HG03159 (cell line): ENCODE data around the gene CASP14.
"Not testable (repeated sequence)": the region's sequence is repeated elsewhere in the genome, so short reads cannot be mapped to it uniquely, and the experiment has no call there.

Experiments used
- ATAC-seq: cut with Tn5 transposase; IDR thresholded peaks from one replicate; pipeline ENCODE4 v1.9.1; 2021; ENCODE audit warnings: mild to moderate bottlenecking, moderate library complexity; ENCODE audit not compliant: unreplicated experiment

Gene CASP14

GRCh38 chr19:15070386-15070785, 21.1 kb downstream of the CASP14 start:
- not testable (repeated sequence) for ATAC-seq

DNA sequence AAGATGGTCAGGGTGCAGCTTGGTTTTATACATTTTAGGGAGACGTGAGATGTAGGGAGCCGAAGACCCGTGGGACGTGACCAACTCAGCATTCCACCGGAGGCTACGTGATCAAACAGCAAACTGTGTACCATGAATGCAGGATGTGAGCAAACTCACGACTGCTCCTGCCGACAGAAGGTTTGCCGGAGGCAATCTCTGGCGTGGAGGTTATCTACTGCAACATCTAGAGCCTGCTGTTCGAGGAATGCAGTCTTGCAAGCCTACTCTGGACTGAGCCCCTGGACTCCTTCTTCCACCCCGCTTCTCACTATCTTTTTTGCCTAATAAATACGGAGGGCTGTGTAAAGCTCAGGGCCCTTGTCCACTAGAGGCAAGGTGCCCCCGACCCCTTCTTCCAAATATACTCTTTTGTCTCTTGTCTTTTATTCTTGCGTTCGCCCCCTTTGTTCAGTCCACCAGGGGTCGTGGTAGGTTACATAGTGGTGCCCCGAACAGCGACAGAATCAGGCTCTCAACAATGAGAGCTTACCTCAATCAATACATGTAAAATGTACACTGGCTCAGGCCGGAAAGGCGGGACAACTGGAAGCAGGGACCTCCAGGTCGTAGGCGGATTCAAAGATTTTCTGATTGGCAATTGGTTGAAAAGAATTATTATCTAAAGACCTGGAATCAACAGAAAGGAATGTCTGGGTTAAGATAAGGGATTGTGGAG, 23.8 kb downstream of the CASP14 start:
- no peak for ATAC-seq

- no peak for ATAC-seq
Measured at GRCh38 chr19:15074371-15074770, 25.1 kb downstream of the CASP14 start.

DNA sequence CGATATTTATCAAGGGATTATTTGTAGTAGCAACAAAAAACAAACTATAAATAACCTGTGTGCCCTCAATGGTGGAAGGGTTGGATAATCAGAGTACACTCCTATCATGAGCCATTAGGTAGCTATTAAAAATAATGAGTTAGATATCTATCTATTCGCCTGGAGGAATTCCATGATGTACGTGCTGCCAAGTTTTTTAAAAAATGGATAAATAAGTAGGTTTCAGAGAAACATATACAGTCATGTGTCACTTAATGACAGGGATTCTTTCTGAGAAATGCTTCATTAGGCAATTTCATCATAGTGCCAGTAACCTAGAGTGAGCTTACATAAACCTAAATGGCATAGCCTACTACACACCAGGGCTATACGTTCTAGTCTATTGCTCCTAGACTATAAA, 26.5 kb downstream of the CASP14 start:
- ATAC-seq: no peak

DNA sequence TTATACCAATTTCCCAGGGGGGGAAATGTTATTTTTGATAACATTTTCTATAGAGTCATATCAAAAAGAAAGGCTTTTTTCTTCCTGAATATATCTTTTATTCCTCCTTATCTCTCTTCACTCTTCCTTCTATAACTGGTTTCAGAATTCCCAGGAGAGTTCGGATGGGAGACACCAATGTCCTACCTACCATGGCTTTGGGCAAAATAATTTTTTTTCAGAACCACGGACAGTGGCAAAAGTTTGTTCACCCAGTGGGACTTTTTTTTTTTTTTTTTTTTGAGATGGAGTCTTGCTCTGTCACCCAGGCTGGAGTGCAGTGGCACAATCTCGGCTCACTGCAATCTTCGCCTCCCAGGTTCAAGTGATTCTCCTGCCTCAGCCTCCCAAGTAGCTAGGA, 30.7 kb downstream of the CASP14 start:
- not testable (repeated sequence) for ATAC-seq

- no peak for ATAC-seq
Measured at GRCh38 chr19:15081911-15082310, 32.6 kb downstream of the CASP14 start, which contains the start of gene OR1I1. TSS of gene OR1I1 (plus strand) at chr19:15082211. CDS start at chr19:15087066, 4,855 bp downstream.

DNA sequence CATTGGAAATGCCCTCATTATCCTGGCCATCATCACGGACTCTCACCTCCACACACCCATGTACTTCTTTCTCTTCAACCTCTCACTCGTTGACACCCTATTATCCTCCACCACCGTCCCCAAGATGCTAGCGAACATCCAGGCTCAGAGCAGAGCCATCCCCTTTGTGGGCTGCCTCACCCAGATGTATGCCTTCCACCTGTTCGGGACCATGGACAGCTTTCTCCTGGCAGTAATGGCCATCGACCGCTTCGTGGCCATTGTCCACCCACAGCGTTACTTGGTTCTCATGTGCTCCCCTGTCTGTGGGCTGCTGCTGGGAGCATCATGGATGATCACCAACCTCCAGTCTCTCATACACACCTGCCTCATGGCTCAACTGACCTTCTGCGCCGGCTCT, 37.9 kb downstream of the CASP14 start:
- ATAC-seq: no peak

GRCh38 chr19:15091918-15092753, 42.9 kb downstream of the CASP14 start:
- ATAC-seq: no peak

GRCh38 chr19:15093001-15093400, 43.7 kb downstream of the CASP14 start:
- no peak for ATAC-seq

DNA sequence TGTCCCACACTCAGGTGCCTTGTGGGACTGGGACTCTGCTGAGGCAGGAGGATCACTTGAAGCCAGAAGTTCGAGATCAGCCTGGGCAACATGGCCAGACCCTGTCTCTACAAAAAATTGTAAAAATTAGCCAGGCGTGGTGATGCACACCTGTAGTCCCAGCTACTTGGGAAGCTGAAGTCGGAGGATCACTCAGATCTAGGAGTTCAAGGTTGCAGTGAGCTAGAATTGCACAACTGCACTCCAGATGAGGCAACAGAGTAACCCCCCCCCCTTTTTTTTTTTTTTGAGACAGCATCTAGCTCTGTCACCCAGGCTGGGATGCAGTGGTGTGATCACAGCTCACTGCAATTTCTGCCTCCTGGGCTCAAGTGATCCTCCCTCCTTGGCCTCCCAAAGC, 46.9 kb downstream of the CASP14 start:
- ATAC-seq: no peak

DNA sequence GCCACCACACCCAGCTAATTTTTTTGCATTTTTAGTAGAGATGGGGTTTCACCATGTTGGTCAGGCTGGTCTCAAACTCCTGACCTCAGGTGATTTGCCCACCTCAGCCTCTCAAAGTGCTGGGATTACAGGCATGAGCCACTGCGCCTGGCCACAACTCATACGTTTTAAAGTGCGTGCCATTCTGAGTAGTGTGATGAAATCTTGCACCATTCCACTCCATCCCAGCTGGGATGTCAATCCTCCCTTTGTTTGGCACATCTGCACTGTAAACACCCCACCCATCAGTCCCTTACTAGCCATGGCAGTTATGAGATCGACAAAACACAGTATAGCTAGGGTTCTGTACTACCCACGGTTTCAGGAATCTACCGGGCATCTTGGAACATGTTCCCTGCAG, 48.7 kb downstream of the CASP14 start:
- not testable (repeated sequence) for ATAC-seq

- ATAC-seq: no peak
Measured at GRCh38 chr19:15098460-15098859, 49.2 kb downstream of the CASP14 start.

DNA sequence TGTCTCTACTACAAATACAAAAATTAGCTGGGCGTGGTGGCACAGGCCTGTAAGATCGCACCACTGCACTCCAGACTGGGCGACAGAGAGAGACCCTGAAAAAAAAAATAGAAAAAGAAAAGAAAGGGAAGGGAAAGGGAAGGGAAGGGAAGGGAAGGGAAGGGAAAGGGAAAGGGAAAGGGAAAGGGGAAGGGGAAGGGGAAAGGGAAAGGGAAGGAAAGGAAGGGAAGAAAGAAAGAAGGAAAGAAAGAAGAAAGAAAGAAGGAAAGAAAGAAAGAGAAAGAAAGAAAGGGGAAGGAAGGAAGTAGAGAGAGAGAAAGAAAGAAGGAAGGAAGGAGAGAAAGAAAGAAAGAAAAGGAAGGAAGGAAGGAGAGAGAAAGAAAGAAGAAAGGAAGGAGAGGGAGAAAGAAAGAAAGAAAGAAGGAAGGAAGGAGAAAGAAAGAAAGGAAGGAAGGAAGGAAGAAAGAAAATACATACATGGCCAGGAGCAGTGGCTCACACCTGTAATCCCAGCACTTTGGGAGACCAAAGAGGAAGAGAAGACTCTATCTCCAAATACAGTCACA, 49.8 kb downstream of the CASP14 start:
- no peak for ATAC-seq

DNA sequence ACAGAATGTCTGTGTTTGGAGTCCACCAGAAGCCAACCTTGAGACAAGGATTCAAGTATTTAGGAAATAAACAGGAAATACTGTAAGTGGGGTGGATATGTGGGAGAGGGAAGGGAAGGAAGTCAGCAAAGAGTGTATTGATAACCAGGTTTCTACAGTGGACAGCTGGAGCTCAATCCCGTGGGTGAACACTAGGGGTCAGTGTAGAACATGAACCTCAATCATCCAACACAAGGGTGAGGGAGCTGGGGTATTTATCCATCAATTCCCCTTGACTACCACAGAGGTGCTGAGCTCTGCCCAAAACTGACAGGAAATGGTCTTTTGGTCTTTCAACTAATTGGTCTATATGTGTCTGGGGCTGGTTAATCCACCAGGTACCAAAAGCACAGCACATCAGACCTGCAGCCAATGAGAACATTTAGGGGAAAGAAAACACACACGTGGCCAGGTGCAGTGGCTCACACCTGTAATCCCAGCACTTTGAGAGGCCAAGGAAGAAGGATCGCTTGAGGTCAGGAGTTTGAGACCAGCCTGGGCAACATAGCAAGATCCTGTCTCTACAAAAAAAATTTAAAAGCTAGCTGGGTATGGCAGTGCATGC, 52.3 kb downstream of the CASP14 start:
- no peak for ATAC-seq

DNA sequence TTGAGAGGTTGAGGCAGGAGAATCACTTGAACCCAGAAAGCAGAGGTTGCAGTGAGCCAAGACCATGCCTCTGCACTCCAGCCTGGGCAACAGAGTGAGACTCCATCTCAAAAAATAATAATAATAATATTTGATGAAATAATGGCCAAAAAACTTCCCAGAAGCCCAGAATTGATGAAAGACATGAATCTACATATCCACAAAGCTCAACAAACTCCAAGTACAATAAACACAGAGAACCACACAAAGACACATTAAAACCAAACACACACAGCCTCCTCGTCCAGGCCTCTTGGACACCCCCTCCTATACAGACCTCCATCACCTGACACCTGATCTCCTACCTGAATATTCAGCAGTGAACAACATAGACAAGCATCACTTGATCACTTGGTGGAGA, 54.7 kb downstream of the CASP14 start:
- ATAC-seq: no peak

GRCh38 chr19:15104411-15104810, 55.1 kb downstream of the CASP14 start:
- ATAC-seq: no peak

- no peak for ATAC-seq
Measured at GRCh38 chr19:15105044-15105443, 55.8 kb downstream of the CASP14 start.

DNA sequence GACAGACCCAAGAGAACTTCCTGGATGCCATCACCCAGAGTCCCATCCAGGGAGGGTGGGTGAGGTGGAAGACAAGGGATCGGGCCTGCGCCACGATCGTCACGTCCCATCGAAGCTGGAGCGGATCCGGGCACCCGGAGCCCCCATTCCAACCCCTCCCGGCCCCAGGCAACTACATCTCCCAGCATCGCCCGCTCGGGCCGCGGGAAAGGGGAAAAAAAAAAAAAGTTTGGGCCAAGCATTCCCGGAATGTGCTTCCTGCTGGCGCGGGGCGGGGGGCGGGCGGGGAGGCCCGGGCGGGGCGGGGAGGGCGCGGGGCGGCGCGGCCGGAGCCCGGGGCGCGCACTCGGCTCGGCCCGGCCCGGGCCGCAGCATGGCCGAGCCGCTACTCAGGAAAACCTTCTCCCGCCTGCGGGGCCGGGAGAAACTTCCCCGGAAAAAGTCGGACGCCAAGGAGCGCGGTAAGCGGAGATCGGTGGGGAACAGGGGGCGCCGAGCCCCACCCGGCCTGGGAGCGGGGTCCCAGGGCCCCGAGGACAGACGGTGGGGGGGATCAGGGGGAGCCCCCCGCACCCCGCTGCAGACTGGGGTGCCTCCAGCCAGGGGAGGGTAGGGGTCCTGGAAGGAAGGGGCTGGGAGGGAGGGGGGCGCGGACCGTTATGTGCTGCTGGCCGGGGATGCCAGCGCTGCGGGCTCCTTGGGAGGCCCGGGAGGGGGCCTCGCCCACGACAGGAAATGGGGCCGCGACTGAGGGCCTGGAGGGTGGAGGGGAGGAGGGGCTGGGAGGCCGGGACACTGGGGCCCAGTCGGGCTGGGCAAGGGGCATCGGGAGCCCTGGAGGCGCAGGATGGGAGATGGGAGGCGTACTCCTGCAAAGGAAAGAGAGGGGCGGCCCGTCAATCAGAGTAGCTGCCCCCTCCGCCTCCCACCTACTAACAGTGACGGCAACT, 58.1 kb downstream of the CASP14 start, which contains the start of gene SYDE1:
Gene SYDE1 (plus strand): TSS at position 341 of the 950 bp plus-strand sequence. CDS start 33 bp downstream, at position 374.
- no peak for ATAC-seq
